LNCaP clone FGC (cell line): Measurements from ENCODE around the gene LRRC1.

Experiments
- DNase-seq: peaks from one replicate; pipeline ENCODE4 v3.0.0-alpha.2; 2011; ENCODE audit warnings: low read depth
- H3K4me3 ChIP-seq: 2 replicates; pipeline ENCODE4 v1.5.1; 2011; ENCODE audit warnings: mild to moderate bottlenecking, low read depth, low read length, control low read depth
- CTCF ChIP-seq: IDR thresholded peaks from 2 replicates; pipeline ENCODE4 v1.5.1; 2012; ENCODE audit warnings: mild to moderate bottlenecking; ENCODE audit not compliant: control insufficient read depth, insufficient read depth; ENCODE audit errors: extremely low read depth

The LRRC1 gene

GRCh38 chr6:53825532-53826321 lies 30.9 kb downstream of the LRRC1 start:
- no peak overlapping the region for H3K4me3 ChIP-seq
- TF ChIP-seq CTCF, result no peak
- no peak for DNase-seq

- no peak for DNase-seq
- TF ChIP-seq CTCF, result no peak
- H3K4me3 ChIP-seq, result no peak overlapping the region
These were observed 32.7 kb downstream of the LRRC1 start for GRCh38 chr6:53827531-53827930.

GRCh38 chr6:53828215-53828614 lies 33.4 kb downstream of the LRRC1 start:
- no peak for DNase-seq
- TF ChIP-seq CTCF, result no peak
- H3K4me3 ChIP-seq, result no peak overlapping the region

GRCh38 chr6:53828966-53829697 lies 34.3 kb downstream of the LRRC1 start:
- H3K4me3 ChIP-seq, result no peak overlapping the region
- DNase-seq, result no peak
- no peak for TF ChIP-seq CTCF

GRCh38 chr6:53829698-53830221 lies 35.0 kb downstream of the LRRC1 start:
- H3K4me3 ChIP-seq, result no peak overlapping the region
- DNase-seq, result no peak
- TF ChIP-seq CTCF, result no peak

GRCh38 chr6:53830366-53830765 lies 35.6 kb downstream of the LRRC1 start:
- no peak for TF ChIP-seq CTCF

More at GRCh38 chr6:53830366-53830765, 35.6 kb downstream of the LRRC1 start:
- no peak overlapping the region for H3K4me3 ChIP-seq
- DNase-seq, result no peak
